Subcutaneous adipose tissue (tissue), 4 donors: ENCODE results near the gene PACS1. TPM values are rescaled to one million over a fixed set of nuclear protein-coding genes. Genes with fewer than 3 reads are reported as not detected.

Experiments
- total RNA-seq, 4 donors: library from RNA; depleted of rRNA; stranded (reverse); fragments of >200 nt; gene quantifications; one replicate each; pipeline ENCODE4 v1.1.0, GENCODE V29; 2016
- TF ChIP-seq, protein P1 (sequence below): fragments of 450-650 bp; IDR thresholded peaks from one replicate; pipeline ENCODE4 v1.5.1; 2016; ENCODE audit warnings: low read depth, mild to moderate bottlenecking, control low read depth, antibody characterized with exemption, moderate library complexity

PACS1 gene
- total RNA-seq, 4 donors from 2014 or later: 38.3 to 75.7 (median 41.0) TPM

DNA sequence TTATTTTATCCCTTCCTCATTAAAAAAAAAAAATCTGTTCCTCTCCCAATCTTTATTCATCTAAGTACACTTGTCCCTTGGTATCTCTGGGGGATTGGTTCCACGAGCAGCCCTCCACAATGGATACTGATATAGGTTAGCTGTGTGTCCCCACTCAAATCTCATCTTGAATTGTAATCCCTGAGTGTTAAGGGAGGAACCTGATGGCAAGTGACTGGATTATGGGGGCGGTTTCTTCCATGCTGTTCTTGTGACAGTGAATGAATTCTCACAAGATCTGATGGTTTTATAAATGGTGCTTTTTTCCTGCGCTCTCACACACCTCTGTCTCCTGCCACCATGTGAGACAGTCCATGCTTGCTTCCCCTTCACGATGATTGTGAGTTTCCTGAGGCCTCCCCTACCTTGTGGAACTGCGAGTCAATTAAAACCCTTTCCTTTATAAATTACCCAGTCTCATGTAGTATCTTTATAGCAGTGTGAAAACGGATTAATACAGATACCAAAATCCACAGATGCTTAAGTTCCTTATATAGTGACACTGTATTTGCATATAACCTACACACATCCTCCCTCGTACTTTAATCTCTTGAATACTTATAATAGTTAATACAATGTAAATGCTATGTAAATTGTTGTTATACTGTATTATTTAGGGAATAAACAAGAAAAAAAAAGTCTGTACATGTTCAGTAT, 62.0 kb downstream of the PACS1 start:
- TF ChIP-seq, protein P1, sequence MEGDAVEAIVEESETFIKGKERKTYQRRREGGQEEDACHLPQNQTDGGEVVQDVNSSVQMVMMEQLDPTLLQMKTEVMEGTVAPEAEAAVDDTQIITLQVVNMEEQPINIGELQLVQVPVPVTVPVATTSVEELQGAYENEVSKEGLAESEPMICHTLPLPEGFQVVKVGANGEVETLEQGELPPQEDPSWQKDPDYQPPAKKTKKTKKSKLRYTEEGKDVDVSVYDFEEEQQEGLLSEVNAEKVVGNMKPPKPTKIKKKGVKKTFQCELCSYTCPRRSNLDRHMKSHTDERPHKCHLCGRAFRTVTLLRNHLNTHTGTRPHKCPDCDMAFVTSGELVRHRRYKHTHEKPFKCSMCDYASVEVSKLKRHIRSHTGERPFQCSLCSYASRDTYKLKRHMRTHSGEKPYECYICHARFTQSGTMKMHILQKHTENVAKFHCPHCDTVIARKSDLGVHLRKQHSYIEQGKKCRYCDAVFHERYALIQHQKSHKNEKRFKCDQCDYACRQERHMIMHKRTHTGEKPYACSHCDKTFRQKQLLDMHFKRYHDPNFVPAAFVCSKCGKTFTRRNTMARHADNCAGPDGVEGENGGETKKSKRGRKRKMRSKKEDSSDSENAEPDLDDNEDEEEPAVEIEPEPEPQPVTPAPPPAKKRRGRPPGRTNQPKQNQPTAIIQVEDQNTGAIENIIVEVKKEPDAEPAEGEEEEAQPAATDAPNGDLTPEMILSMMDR: no peak

DNA sequence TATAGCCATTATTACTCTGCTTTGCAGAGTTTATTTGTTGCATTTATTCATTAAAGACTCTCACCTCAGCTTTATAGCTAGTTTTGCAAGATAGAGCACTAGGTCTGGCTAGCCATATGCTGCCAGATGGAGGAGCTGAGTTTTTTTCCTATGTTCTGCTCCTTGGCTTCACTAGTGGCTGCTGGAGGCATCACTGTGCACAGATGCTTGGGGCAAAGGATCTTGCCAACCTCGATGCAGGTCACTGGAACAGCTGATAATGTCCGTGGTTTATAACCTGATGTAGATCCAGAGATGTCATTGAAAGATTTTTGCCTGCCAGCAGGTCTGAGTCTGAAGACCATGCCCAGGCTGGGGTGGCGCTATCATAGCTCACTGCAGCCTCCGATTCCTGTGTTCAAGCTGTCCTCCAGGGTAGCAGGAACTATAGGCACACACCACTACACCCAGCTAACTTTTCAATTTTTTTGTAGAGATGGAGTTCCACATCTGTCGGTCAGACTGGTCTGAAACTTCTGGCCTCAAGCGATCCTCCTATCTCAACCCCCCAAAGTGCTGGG, 63.2 kb downstream of the PACS1 start:
- TF ChIP-seq, protein P1: no peak

DNA sequence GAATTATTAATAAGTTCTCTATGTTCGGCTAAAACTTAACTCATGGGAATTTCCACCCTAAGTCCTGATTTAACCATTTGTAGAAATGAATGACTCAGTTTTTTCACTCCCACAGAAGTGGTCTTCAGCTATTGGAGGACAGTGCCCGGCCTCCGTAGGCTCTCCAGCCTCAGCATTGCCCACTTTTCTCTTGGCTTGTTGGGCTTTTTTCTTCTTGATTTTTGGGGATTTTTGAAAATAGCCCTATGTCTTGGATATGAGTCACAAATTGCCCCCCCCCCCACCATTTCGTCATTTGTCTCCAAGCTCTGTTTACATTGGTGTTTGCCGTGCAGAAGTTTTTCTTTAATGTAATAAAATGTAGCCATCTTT, 66.7 kb downstream of the PACS1 start:
- TF ChIP-seq, protein P1: no peak

DNA sequence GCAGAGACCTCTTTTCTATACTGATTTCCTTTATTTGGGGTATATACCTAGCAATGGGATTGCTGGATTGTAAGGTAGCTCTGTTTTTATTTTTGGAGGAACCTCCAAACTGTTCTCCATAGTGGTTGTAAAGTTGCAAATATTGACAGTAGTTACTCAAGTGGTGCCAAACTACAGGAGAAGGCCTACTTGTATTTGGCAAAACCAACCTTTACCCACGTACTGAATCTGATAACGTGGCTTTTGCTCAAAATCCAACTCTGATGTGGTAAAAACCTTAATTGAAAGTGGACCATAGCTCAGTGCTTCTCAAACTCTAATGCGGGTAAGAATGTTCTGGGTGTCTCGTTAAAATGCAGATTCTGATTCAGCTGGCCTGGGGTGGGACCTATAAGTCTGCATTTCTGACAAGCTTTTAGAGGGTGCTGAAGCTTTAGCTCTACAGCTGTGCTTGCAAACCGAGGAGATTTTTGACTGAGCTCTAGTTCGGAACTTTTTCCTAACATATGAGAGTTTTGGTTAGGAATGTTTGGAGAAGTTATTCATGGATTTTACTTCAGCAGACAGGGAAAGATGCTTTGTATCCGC, 69.8 kb downstream of the PACS1 start:
- TF ChIP-seq, protein P1: no peak

DNA sequence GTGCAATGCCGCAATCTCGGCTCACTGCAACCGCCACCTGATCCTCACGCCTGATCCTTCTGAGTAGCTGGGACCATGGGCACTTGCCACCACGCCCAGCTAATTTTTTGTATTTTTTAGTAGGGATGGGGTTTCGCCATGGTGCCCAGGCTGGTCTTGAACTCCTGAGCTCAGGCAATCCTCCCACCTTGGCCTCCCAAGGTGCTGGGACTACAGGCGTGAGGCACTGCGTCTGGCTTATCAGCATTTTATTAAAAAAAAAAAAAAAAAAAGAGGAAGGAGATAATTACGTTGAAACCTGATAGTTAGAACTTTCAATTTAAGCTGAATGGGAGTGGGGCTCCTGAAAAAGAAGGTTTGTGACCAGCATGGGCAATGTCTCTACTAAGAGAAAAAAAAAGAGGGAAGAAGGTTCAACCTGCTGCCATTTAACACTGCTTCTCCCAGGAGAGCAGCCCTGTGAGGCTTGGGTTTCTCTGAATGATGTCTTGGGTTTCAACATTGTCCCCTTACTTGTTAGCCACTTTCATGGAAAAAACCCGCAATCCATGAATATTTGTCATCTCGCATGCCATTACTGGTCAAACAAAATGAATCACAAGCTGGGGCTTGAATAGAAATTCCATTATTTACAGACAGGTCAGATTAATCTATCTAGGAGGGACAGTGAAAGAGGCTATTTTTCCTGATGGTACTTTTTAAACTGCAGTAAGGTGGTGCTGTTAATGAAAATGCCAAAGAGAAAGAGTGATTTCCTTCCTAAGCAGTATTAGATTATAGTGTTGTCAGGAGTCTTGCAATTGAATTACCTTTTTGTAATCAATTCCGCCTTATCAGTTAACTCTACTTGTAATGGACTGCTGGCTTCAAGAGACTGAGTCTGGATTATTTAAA, 72.5 kb downstream of the PACS1 start:
- TF ChIP-seq, protein P1: no peak

DNA sequence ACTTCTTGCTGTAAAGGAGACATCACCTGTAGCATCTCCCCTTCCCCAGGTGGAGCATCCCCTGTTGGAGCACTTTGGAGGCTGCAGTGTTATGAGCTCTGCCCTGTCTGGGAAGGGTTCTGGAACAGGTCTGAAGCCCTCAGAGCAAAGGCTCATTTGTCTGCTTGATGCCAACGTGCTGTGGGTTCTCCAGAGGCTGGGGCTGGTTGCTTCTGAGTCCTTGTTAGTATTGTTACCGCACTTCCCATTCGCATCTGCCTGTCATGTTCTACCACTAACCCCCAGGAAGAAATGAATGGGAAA, 73.1 kb downstream of the PACS1 start:
- TF ChIP-seq, protein P1: no peak
